ENCODE results near the gene KLF6.

KLF6 gene

DNA sequence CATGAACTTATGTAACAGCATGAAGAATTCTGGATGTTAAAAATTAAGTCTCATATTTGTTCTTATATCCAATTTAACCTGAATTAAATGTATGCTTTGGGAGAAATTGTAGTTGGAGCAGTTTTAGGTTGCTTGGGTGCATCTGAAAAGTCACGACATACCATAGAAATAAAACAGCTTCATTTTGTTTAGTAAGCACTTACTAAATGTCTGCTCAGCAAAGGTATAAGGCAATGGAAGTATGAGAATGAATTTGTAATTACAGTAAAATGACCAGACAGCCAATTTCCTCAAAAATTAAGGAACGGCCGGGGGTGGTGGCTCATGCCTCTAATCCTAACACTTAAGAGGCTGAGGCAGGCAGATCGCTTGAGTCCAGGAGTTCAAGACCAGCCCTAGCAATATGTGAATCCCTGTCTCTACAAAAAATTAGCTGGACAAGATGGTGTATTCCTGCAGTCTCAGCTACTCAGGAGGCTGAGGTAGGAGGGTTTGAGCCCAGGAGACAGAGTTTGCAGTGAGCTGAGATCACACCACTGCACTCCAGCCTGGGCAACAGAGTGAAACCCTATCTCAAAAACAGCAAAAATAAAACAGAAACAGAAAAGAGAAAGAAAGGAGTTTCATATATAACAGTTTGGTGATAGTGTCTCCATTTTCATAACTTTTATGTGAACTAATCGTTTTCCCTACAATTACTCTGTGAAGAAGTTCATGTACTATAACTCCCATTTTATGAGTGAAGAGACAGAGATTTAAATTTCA lies 47.2 kb upstream of the KLF6 start:
- Histone ChIP-seq H3K4me3 (ENCODE audit: low read depth, low read length, poor library complexity, severe bottlenecking) (no peak overlapping the region), H3K27me3 (ENCODE audit: insufficient read depth, low read length) (peaks cover 4% of the 10 kb centered on the region; the same call in 1 of the 2 replicates), H2AFZ (ENCODE audit: low read length) (no peak overlapping the region), H3K4me1 (ENCODE audit: insufficient read depth, low read length, severe bottlenecking) (peaks cover 14% of the 10 kb centered on the region), H3K9me3 (ENCODE audit: low read length) (no peaks in the 10 kb centered on the region), H3K9me2 (ENCODE audit: low read depth, low read length) (no peaks in the 10 kb centered on the region), H3K27ac (ENCODE audit: low read depth, low read length, poor library complexity, severe bottlenecking) (no peak overlapping the region), H3K36me3 (ENCODE audit: insufficient read depth, low read length) (no peaks in the 10 kb centered on the region; the same call in 1 of the 2 replicates), H4K20me1 (ENCODE audit: insufficient read depth, low read length) (no peaks in the 10 kb centered on the region), H3F3A (ENCODE audit: insufficient read depth, low read length) (no peaks in the 10 kb centered on the region), H3K4me2 (ENCODE audit: low read length) (no peak overlapping the region), H3K9ac (ENCODE audit: low read length) (no peak overlapping the region), H3K79me2 (ENCODE audit: insufficient read depth, low read length) (no peaks in the 10 kb centered on the region)
- TF ChIP-seq, protein P1, sequence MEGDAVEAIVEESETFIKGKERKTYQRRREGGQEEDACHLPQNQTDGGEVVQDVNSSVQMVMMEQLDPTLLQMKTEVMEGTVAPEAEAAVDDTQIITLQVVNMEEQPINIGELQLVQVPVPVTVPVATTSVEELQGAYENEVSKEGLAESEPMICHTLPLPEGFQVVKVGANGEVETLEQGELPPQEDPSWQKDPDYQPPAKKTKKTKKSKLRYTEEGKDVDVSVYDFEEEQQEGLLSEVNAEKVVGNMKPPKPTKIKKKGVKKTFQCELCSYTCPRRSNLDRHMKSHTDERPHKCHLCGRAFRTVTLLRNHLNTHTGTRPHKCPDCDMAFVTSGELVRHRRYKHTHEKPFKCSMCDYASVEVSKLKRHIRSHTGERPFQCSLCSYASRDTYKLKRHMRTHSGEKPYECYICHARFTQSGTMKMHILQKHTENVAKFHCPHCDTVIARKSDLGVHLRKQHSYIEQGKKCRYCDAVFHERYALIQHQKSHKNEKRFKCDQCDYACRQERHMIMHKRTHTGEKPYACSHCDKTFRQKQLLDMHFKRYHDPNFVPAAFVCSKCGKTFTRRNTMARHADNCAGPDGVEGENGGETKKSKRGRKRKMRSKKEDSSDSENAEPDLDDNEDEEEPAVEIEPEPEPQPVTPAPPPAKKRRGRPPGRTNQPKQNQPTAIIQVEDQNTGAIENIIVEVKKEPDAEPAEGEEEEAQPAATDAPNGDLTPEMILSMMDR (IDR thresholded peaks at IDR 0.05; ENCODE audit: low read length), result no peak
- TF ChIP-seq EZH2 (IDR thresholded peaks at IDR 0.05; ENCODE audit: borderline replicate concordance, low read length), result no peak

- Histone ChIP-seq H3K9ac (ENCODE audit: low read length) (no peak overlapping the region), H2AFZ (ENCODE audit: low read length) (no peak overlapping the region), H3K27me3 (ENCODE audit: insufficient read depth, low read length) (peaks cover under 1% of the 10 kb centered on the region; the same call in 1 of the 2 replicates), H3K36me3 (ENCODE audit: insufficient read depth, low read length) (no peaks in the 10 kb centered on the region; the same call in 1 of the 2 replicates), H3F3A (ENCODE audit: insufficient read depth, low read length) (no peaks in the 10 kb centered on the region), H3K4me3 (ENCODE audit: low read depth, low read length, poor library complexity, severe bottlenecking) (no peak overlapping the region), H3K79me2 (ENCODE audit: insufficient read depth, low read length) (no peaks in the 10 kb centered on the region), H3K4me2 (ENCODE audit: low read length) (no peak overlapping the region), H3K4me1 (ENCODE audit: insufficient read depth, low read length, severe bottlenecking) (peaks cover 14% of the 10 kb centered on the region), H3K9me3 (ENCODE audit: low read length) (no peaks in the 10 kb centered on the region), H3K27ac (ENCODE audit: low read depth, low read length, poor library complexity, severe bottlenecking) (no peak overlapping the region), H3K9me2 (ENCODE audit: low read depth, low read length) (no peaks in the 10 kb centered on the region), H4K20me1 (ENCODE audit: insufficient read depth, low read length) (no peaks in the 10 kb centered on the region)
- TF ChIP-seq, protein P1 (IDR thresholded peaks at IDR 0.05; ENCODE audit: low read length), result no peak
- no peak for TF ChIP-seq EZH2 (IDR thresholded peaks at IDR 0.05; ENCODE audit: borderline replicate concordance, low read length)
Observed at GRCh38 chr10:3831608-3832007, 46.6 kb upstream of the KLF6 start.

- no peaks in the 10 kb centered on the region; the same call in 1 of the 2 replicates for H3K36me3 ChIP-seq (ENCODE audit: insufficient read depth, low read length)
- H3K9ac ChIP-seq (ENCODE audit: low read length), result no peak overlapping the region
- no peaks in the 10 kb centered on the region for H4K20me1 ChIP-seq (ENCODE audit: insufficient read depth, low read length)
- H2AFZ ChIP-seq (ENCODE audit: low read length), result no peak overlapping the region
- no peak for TF ChIP-seq EZH2 (IDR thresholded peaks at IDR 0.05; ENCODE audit: borderline replicate concordance, low read length)
- H3K4me2 ChIP-seq (ENCODE audit: low read length), result no peak overlapping the region
- H3K9me3 ChIP-seq (ENCODE audit: low read length), result no peaks in the 10 kb centered on the region
- H3K4me1 ChIP-seq (ENCODE audit: insufficient read depth, low read length, severe bottlenecking), result peaks cover 14% of the 10 kb centered on the region
- H3K27ac ChIP-seq (ENCODE audit: low read depth, low read length, poor library complexity, severe bottlenecking), result no peak overlapping the region
- no peaks in the 10 kb centered on the region for H3F3A ChIP-seq (ENCODE audit: insufficient read depth, low read length)
- H3K27me3 ChIP-seq (ENCODE audit: insufficient read depth, low read length), result no peaks in the 10 kb centered on the region
- no peak overlapping the region for H3K4me3 ChIP-seq (ENCODE audit: low read depth, low read length, poor library complexity, severe bottlenecking)
- H3K9me2 ChIP-seq (ENCODE audit: low read depth, low read length), result no peaks in the 10 kb centered on the region
- H3K79me2 ChIP-seq (ENCODE audit: insufficient read depth, low read length), result no peaks in the 10 kb centered on the region
Observed at GRCh38 chr10:3830946-3831345, 45.9 kb upstream of the KLF6 start.

All from OCI-LY1 (cell line).